Suppressor macrophage (primary cell): Measurements from ENCODE around the gene PUS10.
"Not testable (repeated sequence)": the region's sequence is repeated elsewhere in the genome, so short reads cannot be mapped to it uniquely, and the experiment has no call there.

Experiments used
- DNase-seq, 4 experiments: peaks; one replicate each; pipeline ENCODE4 v3.0.0-alpha.2; 2020 to 2022

PUS10 gene

DNA sequence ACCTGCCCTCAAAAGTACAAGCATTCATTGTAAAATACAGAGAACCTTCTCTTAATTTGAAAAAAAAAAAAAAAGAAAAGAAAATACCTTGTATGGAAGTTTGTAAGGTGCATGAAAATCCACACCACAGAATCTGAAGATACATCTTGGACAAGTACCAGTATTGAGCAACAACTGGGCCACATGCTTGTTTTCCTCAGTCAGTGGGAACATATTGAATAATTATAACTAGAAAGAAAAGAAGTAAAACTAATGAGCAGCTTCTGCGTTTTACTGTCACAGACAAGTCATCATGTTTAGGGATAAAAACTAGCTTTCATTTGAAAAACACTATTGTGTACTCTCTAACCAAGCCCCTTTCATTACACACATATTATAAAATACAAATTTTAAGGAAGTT is 6.4 kb downstream of the PUS10 start:
- peak; percentile 17 to 43 (median 40) for DNase-seq

DNA sequence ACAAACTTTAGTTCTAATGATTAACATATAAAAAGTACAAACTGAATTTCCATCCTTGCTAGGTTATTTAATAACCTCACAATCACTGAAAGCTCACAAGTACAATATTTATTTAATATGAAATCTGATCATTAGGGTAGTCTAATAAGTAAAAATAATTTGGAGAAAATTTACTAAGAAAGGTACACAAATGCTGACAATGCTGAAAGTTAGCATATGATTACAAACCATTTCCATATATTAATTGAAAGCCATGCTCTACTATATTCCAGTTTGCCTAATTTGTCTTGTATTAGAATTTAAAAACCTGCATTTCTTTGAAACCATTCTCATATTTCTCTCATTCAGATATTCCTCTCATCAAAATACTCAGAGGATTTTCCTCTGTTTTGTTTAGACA is 8.7 kb downstream of the PUS10 start:
- DNase-seq, result no peak

DNA sequence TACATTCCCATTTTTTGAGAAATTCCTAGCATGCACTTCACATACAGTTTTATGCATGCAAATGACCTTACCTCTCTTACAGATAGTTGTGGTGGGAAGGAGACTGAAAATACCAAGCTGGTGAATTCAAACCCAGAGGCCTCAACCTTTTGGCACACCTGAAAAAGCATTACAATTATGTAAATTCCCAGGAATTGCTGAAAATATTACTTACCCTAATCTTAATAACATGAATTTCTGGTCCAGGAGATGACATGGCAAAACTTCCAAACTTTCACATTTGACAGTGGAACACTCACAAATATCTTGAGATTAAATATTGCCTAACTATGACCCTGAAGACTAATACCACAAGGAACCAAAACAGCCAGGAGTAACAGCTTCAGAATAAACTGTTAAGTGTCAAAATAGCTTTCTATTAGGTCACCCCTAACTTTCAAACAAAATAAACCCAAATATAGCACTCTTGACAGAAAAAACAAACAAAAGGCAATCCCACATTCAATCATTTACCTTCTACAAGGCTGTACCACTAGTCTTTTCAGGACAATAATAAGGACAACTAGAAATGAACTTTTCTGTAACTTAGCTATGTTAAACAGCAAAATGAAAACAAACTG is 11.5 kb downstream of the PUS10 start:
- no peak for DNase-seq

- no peak for DNase-seq
Observed at GRCh38 chr2:61005736-61006135, 12.3 kb downstream of the PUS10 start.

DNA sequence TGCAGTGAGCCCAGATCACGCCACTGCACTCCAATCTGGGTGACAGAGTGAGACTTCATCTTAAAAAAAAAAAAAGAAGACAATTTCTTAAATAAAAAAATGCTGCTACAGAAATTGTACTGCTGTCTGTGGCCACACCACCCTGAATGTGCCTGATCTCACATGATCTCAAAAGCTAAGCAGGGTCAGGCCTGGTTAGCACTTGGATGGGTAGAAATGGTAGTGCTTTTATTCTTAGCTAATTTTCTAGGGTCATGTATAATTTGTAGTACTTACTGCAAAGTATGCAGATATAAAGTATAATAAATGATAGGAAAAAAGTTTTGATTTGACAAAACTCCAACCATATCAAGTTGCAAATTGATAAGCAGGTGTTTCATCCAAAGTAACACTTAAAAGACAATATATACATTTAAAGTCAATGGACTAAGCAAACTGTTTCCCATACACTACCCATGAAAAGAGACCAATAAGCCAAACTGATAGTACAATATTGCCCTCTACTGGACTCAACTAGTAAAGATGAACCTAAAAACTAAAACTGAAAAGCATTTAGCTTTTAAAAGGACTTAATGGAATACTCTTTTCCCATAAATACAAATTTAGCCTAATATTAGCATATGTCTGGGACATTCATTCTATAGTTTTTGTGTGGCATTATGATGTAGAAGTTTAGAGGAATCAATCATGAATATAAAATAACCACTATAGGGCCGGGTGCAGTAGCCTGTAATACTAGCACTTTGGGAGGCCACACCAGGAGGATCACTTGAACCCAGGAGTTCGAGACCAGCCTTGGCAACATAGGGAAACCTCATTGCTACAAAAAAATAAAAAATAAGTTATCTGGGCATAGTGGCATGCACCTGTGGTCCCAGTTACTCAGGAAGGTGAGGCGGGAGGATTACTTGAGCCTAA is 19.2 kb downstream of the PUS10 start:
- DNase-seq, result peak in 3 of 4 experiments; percentile 38 to 83 (median 71)

- DNase-seq, result peak in 1 of 4 experiments; percentile 16
Observed at GRCh38 chr2:60994131-60994530, 23.9 kb downstream of the PUS10 start.

DNA sequence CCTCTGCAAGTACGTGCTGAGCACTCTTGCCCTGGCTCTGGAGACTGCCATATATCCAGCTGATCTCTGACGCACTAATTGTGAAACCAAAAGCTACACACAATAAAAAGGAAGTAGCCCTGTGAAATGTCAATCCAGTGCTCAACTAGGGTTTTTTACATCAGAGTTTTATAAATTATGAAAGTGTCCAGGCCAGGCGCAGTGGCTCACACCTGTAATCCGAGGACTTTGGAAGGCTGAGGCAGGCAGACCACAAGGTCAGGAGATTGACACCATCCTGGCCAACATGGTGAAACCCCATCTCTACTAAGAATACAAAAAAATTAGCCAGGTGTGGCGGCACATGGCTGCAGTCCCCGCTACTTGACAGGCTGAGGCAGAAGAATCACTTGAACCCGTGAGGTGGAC is 25.1 kb downstream of the PUS10 start:
- DNase-seq, result peak; percentile 77 to 95 (median 88)

GRCh38 chr2:60991644-60992043 is 26.4 kb downstream of the PUS10 start:
- DNase-seq, result no peak

- no peak for DNase-seq
Observed at GRCh38 chr2:60989259-60989658, 28.8 kb downstream of the PUS10 start.

DNA sequence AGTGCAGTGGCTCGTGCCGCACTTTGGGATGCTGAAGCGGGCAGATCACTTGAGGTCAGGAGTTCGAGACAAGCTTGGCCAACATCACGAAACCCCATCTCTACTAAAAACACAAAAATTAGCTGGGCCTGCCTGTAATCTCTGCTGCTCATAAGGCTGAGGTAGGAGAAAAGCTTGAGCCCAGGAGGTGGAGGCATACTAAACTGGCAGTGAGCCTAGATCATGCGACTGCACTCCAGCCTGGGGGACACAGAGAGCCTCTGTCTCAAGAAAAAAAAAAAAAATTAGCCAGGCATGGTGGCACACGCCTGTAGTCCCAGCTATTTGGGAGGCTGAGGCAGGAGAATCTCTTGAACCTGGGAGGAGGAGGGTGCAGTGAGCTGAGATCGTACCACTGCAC is 30.4 kb downstream of the PUS10 start:
- not testable (repeated sequence) for DNase-seq

GRCh38 chr2:60987041-60987440 is 31.0 kb downstream of the PUS10 start:
- no peak for DNase-seq

DNA sequence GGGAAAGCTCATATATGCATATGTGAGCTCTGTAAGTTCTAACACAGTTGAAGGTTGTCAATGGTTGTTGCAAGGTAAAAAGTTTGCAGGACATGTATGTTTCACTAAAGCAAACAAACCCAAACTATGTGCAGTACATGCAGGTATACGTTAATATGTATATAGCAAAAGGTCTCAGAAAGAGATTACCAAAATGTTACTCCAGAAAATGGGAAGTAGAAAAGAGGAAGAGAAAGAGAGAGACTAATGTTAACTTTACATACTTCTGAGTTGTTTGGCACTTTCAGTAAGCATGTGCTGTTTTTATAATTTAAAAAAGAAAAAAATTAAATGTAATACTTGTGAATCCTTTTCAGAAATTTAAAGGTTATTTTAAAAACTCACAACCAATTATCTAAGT is 33.3 kb downstream of the PUS10 start:
- peak in 2 of 4 experiments; percentile 64 to 71 for DNase-seq

- not testable (repeated sequence) for DNase-seq
Observed at GRCh38 chr2:60982066-60982465, 36.0 kb downstream of the PUS10 start.

GRCh38 chr2:60980071-60980815 is 37.8 kb downstream of the PUS10 start:
- no peak for DNase-seq

DNA sequence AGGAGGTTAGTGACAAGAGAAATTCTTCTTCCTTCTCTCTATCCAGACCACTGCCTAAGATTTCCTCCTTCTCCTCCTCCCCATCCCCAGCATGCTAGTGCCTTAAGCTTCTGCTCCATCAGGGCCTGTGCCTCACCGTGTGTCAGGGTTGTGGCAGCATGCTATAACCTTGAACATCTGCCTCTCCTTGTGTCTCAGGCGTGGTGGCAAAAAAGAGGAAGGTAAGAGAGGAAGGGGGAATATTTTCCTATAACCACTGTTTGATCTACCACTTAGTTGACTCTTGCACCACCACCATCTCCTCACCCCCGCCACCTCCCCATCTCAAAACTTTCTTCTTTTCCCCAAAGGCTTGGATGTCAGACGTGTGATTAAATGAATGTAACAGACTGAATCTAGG is 38.8 kb downstream of the PUS10 start:
- peak in 2 of 4 experiments; percentile 15 to 27 for DNase-seq

DNA sequence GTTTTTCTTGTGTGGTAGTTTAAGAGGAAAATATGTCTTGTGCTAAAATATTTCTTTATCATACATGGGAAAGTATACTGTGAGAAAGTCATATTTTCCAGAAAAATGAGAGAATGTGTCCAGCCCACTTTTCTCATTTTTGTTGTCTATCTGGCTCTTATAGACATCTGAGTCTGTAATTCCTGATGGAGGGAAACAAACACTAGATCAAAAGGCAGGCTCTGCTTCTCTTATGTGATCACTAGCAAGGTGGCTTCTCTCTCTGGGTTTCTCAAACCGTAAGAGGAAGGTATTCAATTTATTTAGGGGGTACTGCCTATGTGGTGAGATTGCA is 40.5 kb downstream of the PUS10 start:
- DNase-seq, result no peak

- DNase-seq, result no peak
Observed at GRCh38 chr2:60976875-60977561, 41.0 kb downstream of the PUS10 start.

- no peak for DNase-seq
Observed at GRCh38 chr2:60976256-60976850, 41.7 kb downstream of the PUS10 start.

GRCh38 chr2:60974652-60975051 is 43.4 kb downstream of the PUS10 start:
- no peak for DNase-seq

GRCh38 chr2:60973705-60974104 is 44.4 kb downstream of the PUS10 start:
- DNase-seq, result no peak

GRCh38 chr2:60972889-60973656 is 45.0 kb downstream of the PUS10 start:
- DNase-seq, result no peak
